Esophagus squamous epithelium (tissue), 4 donors: ENCODE results near the gene TBCK.

Source experiments
- POLR2A ChIP-seq, 4 donors: fragments of 450-650 bp; IDR thresholded peaks; one replicate each; pipeline ENCODE4 v1.6.1; 2017; ENCODE audit warnings: antibody characterized with exemption in 4 of 4, mild to moderate bottlenecking in 4 of 4, moderate library complexity in 3 of 4
- TF ChIP-seq, protein P1 (sequence below), 6 experiments: fragments of 450-650 bp in 4 of 6; fragments of 200-600 bp in 2 of 6; sonication (generic) in 2 of 6; IDR thresholded peaks; one replicate each; pipeline ENCODE4 v1.5.1; 2016 to 2019; ENCODE audit warnings: antibody characterized with exemption in 6 of 6, mild to moderate bottlenecking in 4 of 6, moderate library complexity in 4 of 6

GRCh38 chr4:106104276-106104675 lies 211.7 kb downstream of the TBCK start:
- TF ChIP-seq POLR2A (IDR thresholded peaks at IDR 0.05) = no peak
- TF ChIP-seq, protein P1, sequence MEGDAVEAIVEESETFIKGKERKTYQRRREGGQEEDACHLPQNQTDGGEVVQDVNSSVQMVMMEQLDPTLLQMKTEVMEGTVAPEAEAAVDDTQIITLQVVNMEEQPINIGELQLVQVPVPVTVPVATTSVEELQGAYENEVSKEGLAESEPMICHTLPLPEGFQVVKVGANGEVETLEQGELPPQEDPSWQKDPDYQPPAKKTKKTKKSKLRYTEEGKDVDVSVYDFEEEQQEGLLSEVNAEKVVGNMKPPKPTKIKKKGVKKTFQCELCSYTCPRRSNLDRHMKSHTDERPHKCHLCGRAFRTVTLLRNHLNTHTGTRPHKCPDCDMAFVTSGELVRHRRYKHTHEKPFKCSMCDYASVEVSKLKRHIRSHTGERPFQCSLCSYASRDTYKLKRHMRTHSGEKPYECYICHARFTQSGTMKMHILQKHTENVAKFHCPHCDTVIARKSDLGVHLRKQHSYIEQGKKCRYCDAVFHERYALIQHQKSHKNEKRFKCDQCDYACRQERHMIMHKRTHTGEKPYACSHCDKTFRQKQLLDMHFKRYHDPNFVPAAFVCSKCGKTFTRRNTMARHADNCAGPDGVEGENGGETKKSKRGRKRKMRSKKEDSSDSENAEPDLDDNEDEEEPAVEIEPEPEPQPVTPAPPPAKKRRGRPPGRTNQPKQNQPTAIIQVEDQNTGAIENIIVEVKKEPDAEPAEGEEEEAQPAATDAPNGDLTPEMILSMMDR (IDR thresholded peaks at IDR 0.05) = no peak
